HG03039 (cell line): ENCODE data around the gene ALLC.
A peak's percentile ranks its signal among the peaks of the same experiment; 100 is the strongest.

ENCODE experiments used
- ATAC-seq: cut with Tn5 transposase; IDR thresholded peaks from one replicate; pipeline ENCODE4 v1.9.1; 2021; ENCODE audit warnings: mild to moderate bottlenecking, moderate library complexity; ENCODE audit not compliant: unreplicated experiment

The ALLC gene

GRCh38 chr2:3639015-3639630 lies 18.9 kb upstream of the ALLC start:
- ATAC-seq: no peak

DNA sequence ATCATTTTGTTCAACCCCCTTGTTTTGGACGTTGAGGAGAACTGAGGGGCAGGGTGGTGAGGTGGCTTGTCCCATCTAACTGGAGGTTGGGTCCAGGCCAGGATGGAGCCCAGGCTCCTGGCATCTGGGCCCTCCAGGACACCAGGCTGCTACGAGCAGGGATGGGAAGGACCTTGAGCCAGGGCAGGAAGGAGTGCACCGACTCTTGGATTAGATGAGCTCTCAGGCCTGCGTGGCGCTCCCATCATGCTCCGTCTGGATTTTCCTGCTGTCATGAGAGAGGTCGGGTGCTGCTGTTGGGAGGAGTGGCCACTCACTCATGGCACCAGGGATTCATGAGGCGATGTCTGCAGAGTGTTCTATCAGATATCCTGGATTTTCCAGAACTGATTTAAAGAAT lies 18.3 kb upstream of the ALLC start:
- no peak for ATAC-seq

- ATAC-seq: no peak
These were observed 16.8 kb upstream of the ALLC start for GRCh38 chr2:3641181-3641580.

GRCh38 chr2:3641841-3642421 lies 16.1 kb upstream of the ALLC start:
- ATAC-seq: no peak

DNA sequence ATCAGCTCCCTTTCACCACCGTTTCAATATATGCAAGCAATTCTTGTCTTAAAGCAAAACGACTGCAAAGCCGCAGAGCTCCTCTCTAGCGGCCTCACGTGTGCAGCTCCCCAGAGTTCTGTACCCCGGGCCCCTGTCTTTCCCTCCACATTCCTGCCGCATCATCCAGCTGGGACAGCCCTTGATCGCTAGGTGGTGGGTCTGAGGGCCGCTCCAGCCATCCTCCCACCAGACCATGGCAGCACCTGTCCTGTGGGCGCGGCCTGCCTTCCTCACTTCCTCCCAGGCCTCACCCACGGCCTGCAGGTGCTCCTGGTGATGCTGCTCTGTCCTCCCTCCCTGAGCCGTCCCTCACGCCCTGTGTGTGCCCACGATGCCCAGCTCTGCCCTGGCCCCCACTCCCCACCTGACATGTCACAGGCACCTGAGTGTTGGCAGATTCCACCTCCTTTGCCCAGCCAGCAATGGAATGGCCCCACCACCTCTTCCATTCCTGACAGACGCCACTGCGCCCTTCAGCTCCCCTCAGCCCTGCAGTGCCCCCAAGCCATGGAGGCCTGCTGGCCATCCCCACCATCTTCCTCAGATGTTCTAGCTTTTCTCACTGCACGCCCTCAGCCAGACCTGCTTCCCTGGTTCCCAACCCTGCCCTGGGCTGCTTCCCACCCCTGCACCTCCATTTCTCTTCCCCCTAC lies 15.3 kb upstream of the ALLC start:
- ATAC-seq: no peak

- no peak for ATAC-seq
These were observed 14.4 kb upstream of the ALLC start for GRCh38 chr2:3643371-3644245.

- ATAC-seq: no peak
These were observed 13.8 kb upstream of the ALLC start for GRCh38 chr2:3644246-3644525.

GRCh38 chr2:3644891-3645605 lies 13.0 kb upstream of the ALLC start:
- no peak for ATAC-seq

DNA sequence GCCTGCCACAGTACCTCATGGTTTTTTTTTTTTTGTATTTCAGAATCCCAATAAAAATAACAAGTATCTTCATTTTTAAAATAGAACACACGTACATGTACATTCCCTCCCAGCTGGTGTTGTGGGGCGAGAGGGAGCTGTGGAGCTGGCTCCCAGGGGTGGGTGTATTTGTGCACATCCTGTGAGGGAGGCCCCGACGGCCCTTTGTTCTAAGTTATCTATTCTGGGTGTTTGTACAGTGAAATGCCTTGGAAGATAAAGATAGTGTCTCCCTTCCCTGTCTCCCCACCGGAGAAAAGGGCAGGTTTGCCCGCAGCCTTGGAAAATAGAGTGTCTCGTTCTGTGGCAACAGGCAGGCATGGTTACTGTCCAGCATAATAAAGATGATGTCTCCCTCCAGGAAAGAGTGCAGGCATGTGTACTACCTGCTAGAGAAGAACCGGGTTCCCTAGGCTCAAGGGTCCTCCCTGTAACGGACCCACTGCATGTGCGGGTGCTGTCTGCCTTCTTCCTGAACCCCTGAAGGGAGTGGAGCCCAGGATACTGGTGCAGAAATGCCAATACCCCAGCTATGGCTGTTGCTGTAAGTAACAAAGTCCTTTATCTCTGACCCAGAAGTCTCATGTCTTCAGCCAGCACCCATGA lies 12.1 kb upstream of the ALLC start:
- ATAC-seq: no peak

GRCh38 chr2:3646446-3646845 lies 11.6 kb upstream of the ALLC start:
- no peak for ATAC-seq

- no peak for ATAC-seq
These were observed 10.8 kb upstream of the ALLC start for GRCh38 chr2:3647246-3647645.

GRCh38 chr2:3647831-3648651 lies 10.0 kb upstream of the ALLC start:
- ATAC-seq: no peak

- ATAC-seq: no peak
These were observed 9.3 kb upstream of the ALLC start for GRCh38 chr2:3648652-3649177.

- ATAC-seq: no peak
These were observed 8.4 kb upstream of the ALLC start for GRCh38 chr2:3649581-3649980.

DNA sequence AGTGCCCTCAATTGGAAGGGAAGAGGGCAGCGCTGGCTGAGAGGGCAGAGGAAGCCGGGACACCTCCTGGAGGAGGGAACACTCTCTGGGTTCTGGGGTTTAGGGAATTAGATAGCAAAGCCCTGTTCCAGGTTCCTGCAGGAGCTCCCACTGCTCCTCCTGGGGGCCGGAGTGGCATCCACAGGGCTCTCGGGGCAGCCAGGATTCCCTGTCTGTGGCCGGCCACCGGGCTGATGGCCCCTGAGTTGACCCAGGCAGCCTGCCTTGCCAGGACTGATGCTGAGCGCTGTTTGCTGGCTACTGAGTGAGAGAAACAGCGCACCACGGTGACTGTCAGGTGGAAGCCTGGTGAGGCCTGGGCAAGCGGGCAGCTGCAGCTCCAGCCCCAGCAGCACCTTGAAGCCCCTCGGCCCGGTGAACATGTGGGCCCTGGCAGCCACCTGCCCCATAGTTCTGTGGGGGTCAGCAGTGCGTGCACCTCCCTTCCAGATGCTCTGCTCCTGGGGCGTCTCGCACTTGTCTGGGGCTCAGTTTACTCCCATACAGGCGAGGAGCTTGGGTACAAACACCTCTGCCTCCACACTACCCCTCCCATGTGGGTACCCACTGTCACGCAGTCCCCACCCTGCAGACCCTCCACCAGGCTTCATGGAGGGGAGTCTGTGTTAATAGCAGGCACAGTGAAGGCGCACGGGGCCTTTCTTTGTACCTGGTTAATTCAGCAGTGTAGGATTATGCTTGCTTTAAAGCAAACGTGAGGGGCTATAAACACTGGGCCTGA lies 7.7 kb upstream of the ALLC start:
- ATAC-seq: no peak

DNA sequence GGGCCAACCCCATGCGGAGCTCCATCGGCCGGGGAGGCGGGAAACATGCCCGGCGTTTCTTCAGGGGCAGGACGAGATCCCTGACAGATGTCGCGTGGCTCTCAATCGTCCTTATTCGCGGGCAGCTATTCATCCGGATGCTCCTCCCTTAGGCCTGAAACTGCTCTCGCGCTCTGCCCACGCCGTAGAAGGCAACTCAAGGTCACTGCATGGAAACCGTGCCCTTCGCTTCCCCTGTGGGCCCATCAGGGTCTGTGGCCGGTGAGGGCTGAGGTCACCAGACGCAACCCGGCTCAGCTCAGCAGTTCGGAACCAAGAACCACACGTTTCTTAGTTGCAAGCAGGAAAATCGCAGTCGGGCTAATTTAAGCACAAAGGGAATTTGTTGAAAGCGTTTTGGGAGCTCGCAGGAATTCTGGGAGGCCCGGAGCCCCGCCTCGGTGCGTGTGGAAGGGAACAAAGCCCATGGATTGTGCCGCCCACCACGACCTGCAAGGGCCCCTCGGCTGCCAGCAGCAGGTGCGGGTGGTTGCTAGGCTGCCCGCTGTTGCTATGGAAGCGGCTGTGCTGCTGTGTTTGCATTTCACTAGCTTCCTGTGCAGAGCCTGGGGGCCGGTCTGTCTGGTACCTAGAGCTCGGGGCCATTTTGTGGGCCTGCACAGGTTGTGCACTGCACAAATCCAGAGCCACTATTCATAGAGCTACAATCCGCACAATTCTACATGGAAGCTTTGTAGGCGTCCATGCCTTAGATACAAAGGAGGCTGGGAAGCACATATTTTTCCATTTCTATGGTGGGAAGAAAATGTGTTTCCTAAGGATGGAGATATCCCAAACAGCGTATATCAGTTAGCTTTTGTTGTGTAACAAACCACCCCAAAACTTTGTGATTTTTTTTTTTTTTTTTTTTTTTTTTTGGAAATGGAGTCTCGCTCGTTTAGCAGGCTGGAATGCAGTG lies 6.0 kb upstream of the ALLC start:
- peak; percentile 86 for ATAC-seq

- ATAC-seq: no peak
These were observed 4.9 kb upstream of the ALLC start for GRCh38 chr2:3652896-3653625.
